ENCODE data around the gene GRK6. TPM values are rescaled to one million over a fixed set of nuclear protein-coding genes. Genes with fewer than 3 reads are reported as not detected.
"Not testable (repeated sequence)": the region's sequence is repeated elsewhere in the genome, so short reads cannot be mapped to it uniquely, and the experiment has no call there.

GRK6 gene
- total RNA-seq, 2 donors from 2014 or later, result 28.6 to 32.4 TPM

GRCh38 chr5:177484902-177485549 is 58.5 kb downstream of the GRK6 start:
- 77% methylated on average over 13 of the region's 13 CpGs for WGBS
- H3K36me3 ChIP-seq, result peaks cover 0 to 5% of the 10 kb centered on the region in 2 donors
- H3K27ac ChIP-seq, result no peak overlapping the region
- intact Hi-C loops (cut with DNase I), result no loop called here
- DNase-seq (ENCODE audit: low spot score), result no peak
- H3K4me1 ChIP-seq (replicated peaks), result no peaks in the 10 kb centered on the region
- no peaks in the 10 kb centered on the region for H3K9me3 ChIP-seq
- H3K4me3 ChIP-seq, result no peak overlapping the region
- H3K27me3 ChIP-seq (replicated peaks; ENCODE audit: insufficient read depth), result no peaks in the 10 kb centered on the region
- TF ChIP-seq POLR2A (IDR thresholded peaks at IDR 0.05) (no peak), POLR2AphosphoS5 (IDR thresholded peaks at IDR 0.05) (no peak)
- TF ChIP-seq, protein P1, sequence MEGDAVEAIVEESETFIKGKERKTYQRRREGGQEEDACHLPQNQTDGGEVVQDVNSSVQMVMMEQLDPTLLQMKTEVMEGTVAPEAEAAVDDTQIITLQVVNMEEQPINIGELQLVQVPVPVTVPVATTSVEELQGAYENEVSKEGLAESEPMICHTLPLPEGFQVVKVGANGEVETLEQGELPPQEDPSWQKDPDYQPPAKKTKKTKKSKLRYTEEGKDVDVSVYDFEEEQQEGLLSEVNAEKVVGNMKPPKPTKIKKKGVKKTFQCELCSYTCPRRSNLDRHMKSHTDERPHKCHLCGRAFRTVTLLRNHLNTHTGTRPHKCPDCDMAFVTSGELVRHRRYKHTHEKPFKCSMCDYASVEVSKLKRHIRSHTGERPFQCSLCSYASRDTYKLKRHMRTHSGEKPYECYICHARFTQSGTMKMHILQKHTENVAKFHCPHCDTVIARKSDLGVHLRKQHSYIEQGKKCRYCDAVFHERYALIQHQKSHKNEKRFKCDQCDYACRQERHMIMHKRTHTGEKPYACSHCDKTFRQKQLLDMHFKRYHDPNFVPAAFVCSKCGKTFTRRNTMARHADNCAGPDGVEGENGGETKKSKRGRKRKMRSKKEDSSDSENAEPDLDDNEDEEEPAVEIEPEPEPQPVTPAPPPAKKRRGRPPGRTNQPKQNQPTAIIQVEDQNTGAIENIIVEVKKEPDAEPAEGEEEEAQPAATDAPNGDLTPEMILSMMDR (IDR thresholded peaks at IDR 0.05), result no peak

- H3K4me3 ChIP-seq; H3K27me3 ChIP-seq (replicated peaks; ENCODE audit: insufficient read depth); H3K9me3 ChIP-seq; DNase-seq (ENCODE audit: low spot score); intact Hi-C loops (cut with DNase I); H3K27ac ChIP-seq; H3K4me1 ChIP-seq (replicated peaks); H3K36me3 ChIP-seq: not testable (repeated sequence)
- WGBS, result 96% methylated on average over 3 of the region's 3 CpGs
Measured at GRCh38 chr5:177485753-177486152, 59.3 kb downstream of the GRK6 start.

DNA sequence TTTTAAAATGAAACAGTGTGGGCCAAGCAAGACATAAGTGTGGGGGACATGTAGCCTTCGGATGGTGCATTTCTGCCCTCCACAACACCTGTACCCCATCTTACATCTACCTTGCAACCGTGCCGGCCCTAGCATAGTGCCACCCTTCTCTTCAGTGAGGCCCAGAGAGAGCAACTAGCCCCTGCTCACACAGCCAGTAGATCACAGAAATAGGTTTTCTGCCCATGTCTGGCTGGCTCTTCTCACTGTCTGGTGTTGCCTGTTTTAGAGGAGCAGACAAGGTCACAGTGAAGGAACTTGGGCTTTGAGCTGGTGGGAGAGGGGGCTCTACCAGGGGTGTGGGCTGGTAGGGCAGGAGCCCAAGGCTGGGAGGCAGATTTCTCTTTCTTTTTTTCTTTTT is 59.8 kb downstream of the GRK6 start:
- H3K4me3 ChIP-seq, result no peak overlapping the region
- no peaks in the 10 kb centered on the region for H3K9me3 ChIP-seq
- TF ChIP-seq POLR2AphosphoS5 (IDR thresholded peaks at IDR 0.05) (no peak), POLR2A (IDR thresholded peaks at IDR 0.05) (no peak)
- TF ChIP-seq, protein P1 (IDR thresholded peaks at IDR 0.05), result no peak
- H3K36me3 ChIP-seq, result peaks cover 0 to 5% of the 10 kb centered on the region in 2 donors
- no peaks in the 10 kb centered on the region for H3K27me3 ChIP-seq (replicated peaks; ENCODE audit: insufficient read depth)
- no peaks in the 10 kb centered on the region for H3K4me1 ChIP-seq (replicated peaks)
- no peak for DNase-seq (ENCODE audit: low spot score)
- 91% methylated on average over 3 of the region's 3 CpGs for WGBS
- intact Hi-C loops (cut with DNase I), result no loop called here
- H3K27ac ChIP-seq, result no peak overlapping the region

- H3K27ac ChIP-seq, result no peak overlapping the region
- no peak overlapping the region for H3K4me3 ChIP-seq
- no peaks in the 10 kb centered on the region for H3K27me3 ChIP-seq (replicated peaks; ENCODE audit: insufficient read depth)
- H3K4me1 ChIP-seq (replicated peaks), result no peaks in the 10 kb centered on the region
- H3K36me3 ChIP-seq, result peaks cover 0 to 5% of the 10 kb centered on the region in 2 donors
- no peak for DNase-seq (ENCODE audit: low spot score)
- intact Hi-C loops (cut with DNase I), result no loop called here
- 87% methylated on average over 8 of the region's 8 CpGs for WGBS
- TF ChIP-seq POLR2A (IDR thresholded peaks at IDR 0.05) (no peak), POLR2AphosphoS5 (IDR thresholded peaks at IDR 0.05) (no peak)
- TF ChIP-seq, protein P1 (IDR thresholded peaks at IDR 0.05), result no peak
- no peaks in the 10 kb centered on the region for H3K9me3 ChIP-seq
Measured at GRCh38 chr5:177487144-177487543, 60.7 kb downstream of the GRK6 start.

DNA sequence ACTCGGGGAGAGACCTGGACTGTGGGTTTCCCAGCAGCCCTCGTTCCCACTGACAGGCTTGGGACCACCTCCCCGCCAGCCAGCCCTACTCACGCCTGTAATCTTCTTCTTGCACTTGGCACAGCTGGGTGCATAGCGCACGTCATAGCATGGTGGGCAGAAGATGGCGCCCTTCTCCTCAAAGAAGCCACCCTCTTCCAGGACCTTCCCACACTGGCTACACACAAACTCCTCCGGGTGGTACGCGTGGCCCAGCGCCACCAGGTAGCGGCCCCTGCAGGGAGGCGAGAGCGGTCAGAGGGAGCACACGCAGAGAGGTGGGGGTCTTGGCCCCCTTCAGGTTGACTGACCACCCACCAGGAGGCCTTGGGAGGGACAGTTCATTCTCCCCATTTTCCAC is 61.5 kb downstream of the GRK6 start:
- Histone ChIP-seq H3K27ac (no peak overlapping the region), H3K4me1 (replicated peaks) (no peaks in the 10 kb centered on the region), H3K4me3 (no peak overlapping the region), H3K36me3 (peaks cover 0 to 5% of the 10 kb centered on the region in 2 donors), H3K9me3 (no peaks in the 10 kb centered on the region), H3K27me3 (replicated peaks; ENCODE audit: insufficient read depth) (no peaks in the 10 kb centered on the region)
- no peak for DNase-seq (ENCODE audit: low spot score)
- 84% methylated on average over 14 of the region's 15 CpGs for WGBS
- no peak for TF ChIP-seq POLR2AphosphoS5 (IDR thresholded peaks at IDR 0.05)
- TF ChIP-seq POLR2A (IDR thresholded peaks at IDR 0.05), result no peak
- TF ChIP-seq, protein P1 (IDR thresholded peaks at IDR 0.05), result no peak
- intact Hi-C loops (cut with DNase I), result no loop called here

Data from prostate gland (tissue), 2 donors.